ENCODE results near the gene NBL1. TPM values are rescaled to one million over a fixed set of nuclear protein-coding genes. Genes with fewer than 3 reads are reported as not detected.
A peak's percentile ranks its signal among the peaks of the same experiment; 100 is the strongest.

Gene NBL1
- total and polyA plus RNA-seq, 9 of the 15 experiments (the other 6 are each of a cell fraction or from before 2014, with no cell fraction given), result 0.10 to 3.7 (median 1.8) TPM; not detected in 1

DNA sequence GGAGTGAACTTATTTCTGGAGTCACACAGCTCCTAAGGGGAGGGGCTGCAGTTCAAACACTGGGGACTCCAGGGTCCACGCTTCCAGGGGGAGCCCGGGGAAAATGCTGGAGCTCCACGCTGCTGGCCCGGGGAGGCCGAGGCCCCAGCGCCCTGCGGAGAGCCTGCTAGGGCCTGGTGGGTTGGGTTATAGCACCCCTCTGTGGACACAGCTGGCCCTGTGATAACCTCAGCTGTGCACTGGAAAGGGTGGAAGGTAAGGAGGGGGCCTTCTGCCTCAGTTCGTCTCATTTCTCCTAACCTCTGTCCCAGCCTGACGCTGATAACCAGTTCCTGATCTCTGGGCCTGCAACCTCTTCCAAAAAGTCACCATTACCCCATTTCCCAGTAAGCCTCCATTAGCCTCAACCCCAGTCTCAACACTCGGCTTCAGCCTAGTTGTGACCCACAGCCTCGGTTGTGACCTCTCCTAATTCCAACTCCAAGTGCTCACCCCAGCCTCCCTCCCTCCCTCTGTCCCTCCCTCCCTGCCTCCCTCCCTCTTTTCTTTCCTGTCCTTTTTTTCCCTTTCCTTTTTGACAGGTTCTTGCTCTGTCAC lies 7.1 kb downstream of the NBL1 start:
- H3K4me3 ChIP-seq, result no peak overlapping the region
- BruUV-seq (replicated peaks), result no TSS peak
- peaks cover 3% of the 10 kb centered on the region; the same call in 1 of the 2 replicates for H4K20me1 ChIP-seq (replicated peaks; ENCODE audit: control insufficient read depth, insufficient read depth, low read length)
- intact Hi-C loops (cut with micrococcal nuclease), result loop anchor here (1.0 to 10.0 kb wide), 4 partner anchors 260 to 746 kb away; partner anchors contain the start of genes ALDH4A1, EMC1 and MRTO4
- H3K36me3 ChIP-seq (ENCODE audit: control insufficient read depth, insufficient read depth, low read length), result no peaks in the 10 kb centered on the region
- ChIA-PET POLR2A (interaction anchor here (0.5 to 1.1 kb wide), 8 partner anchors 11 to 697 kb away, joined by 3 to 5 read pairs (median 3); partner anchors contain the start of genes AKR7A2, EMC1, MRTO4 and SLC66A1), CTCF (ENCODE audit: low intra/inter-chr PET ratio) (interaction anchor here (0.6 to 2.7 kb wide), 10 partner anchors 185 to 767 kb away, joined by 3 to 29 read pairs (median 6); no protein-coding TSS in a partner anchor)
- H3K4me1 ChIP-seq (replicated peaks in 1 of 2; ENCODE audit: control insufficient read depth in 2 of 2, insufficient read depth in 2 of 2, low read length in 2 of 2), result peaks cover 15 to 23% of the 10 kb centered on the region in 2 experiments; a peak in 4 of 5 replicates
- peak; percentile 90 for FAIRE-seq
- no peaks in the 10 kb centered on the region for H3K79me2 ChIP-seq (ENCODE audit: control insufficient read depth, insufficient read depth, low read length)
- peaks cover 0 to 10% of the 10 kb centered on the region in 2 experiments; a peak in 2 of 5 replicates for H3K27me3 ChIP-seq (ENCODE audit: control insufficient read depth in 2 of 2, insufficient read depth in 2 of 2, low read length in 2 of 2)
- DNase-seq (ENCODE audit: extremely low read depth in 1 of 4, low spot score in 3 of 4), result peak; percentile 81 to 94 (median 84)
- peak overlapping the region; percentile 59; the same call in 1 of the 2 replicates for H3K4me2 ChIP-seq (ENCODE audit: insufficient read depth, low read length)
- in situ Hi-C loops (cut with MboI), result loop anchor here (5.0 to 25.0 kb wide), 6 partner anchors 309 to 1039 kb away; no protein-coding TSS in a partner anchor
- H3K27ac ChIP-seq (ENCODE audit: extremely low read depth, low read depth, low read length), result no peak overlapping the region
- peak overlapping the region; percentile 23 to 35; a peak in 3 of 4 replicates for H3K9ac ChIP-seq (ENCODE audit: insufficient read depth in 1 of 2, low read depth in 2 of 2, low read length in 2 of 2)
- H2AFZ ChIP-seq (ENCODE audit: low read depth, low read length), result peak overlapping the region; percentile 86
- H3K9me3 ChIP-seq (replicated peaks; ENCODE audit: control insufficient read depth, insufficient read depth, low read depth, low read length), result no peaks in the 10 kb centered on the region
- ATAC-seq, result peak; percentile 93
- 3% methylated on average over 11 of the region's 11 CpGs for WGBS (ENCODE audit: insufficient coverage, low coverage, missing lambda C conversion rate)
- no peaks in the 10 kb centered on the region for H3K9me1 ChIP-seq (ENCODE audit: control insufficient read depth, insufficient read depth, low read length)
- no peak for TF ChIP-seq ZNF77 (CRISPR knock-in tag; IDR thresholded peaks at IDR 0.05)
- TF ChIP-seq STAT5B (CRISPR knock-in tag; IDR thresholded peaks at IDR 0.05), result no peak
- no peak for TF ChIP-seq ZNF407 (IDR thresholded peaks at IDR 0.05; ENCODE audit: low read depth)
- no peak for TF ChIP-seq ZFPM2 (CRISPR knock-in tag; IDR thresholded peaks at IDR 0.05)
- no peak for TF ChIP-seq ZNF124 (CRISPR knock-in tag; IDR thresholded peaks at IDR 0.05)
- TF ChIP-seq ZNF175 (CRISPR knock-in tag; IDR thresholded peaks at IDR 0.05; ENCODE audit: low read depth), result no peak
- no peak for TF ChIP-seq KDM4B (IDR thresholded peaks at IDR 0.05; ENCODE audit: borderline replicate concordance in 2 of 2, low read depth in 1 of 2)
- no peak for TF ChIP-seq KAT2B (IDR thresholded peaks at IDR 0.05; ENCODE audit: low read depth, low read length)
- peak; percentile 77; the same call in 1 of the 2 replicates for TF ChIP-seq RB1 (IDR thresholded peaks at IDR 0.05; ENCODE audit: low read depth)
- TF ChIP-seq CHD2 (IDR thresholded peaks at IDR 0.05; ENCODE audit: low read depth, low read length), result no peak
- TF ChIP-seq NELFE (IDR thresholded peaks at IDR 0.05; ENCODE audit: insufficient read depth, insufficient read length), result no peak
- TF ChIP-seq, protein P1, sequence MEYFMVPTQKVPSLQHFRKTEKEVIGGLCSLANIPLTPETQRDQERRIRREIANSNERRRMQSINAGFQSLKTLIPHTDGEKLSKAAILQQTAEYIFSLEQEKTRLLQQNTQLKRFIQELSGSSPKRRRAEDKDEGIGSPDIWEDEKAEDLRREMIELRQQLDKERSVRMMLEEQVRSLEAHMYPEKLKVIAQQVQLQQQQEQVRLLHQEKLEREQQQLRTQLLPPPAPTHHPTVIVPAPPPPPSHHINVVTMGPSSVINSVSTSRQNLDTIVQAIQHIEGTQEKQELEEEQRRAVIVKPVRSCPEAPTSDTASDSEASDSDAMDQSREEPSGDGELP (CRISPR knock-in tag; IDR thresholded peaks at IDR 0.05; ENCODE audit: borderline replicate concordance), result peak; percentile 92
